ELR (cell line): ENCODE data around the gene PCDH9.
"Not testable (repeated sequence)": the region's sequence is repeated elsewhere in the genome, so short reads cannot be mapped to it uniquely, and the experiment has no call there.

Experiments
- DNase-seq: peaks from one replicate; pipeline ENCODE4 v3.0.0-alpha.2; 2015; ENCODE audit warnings: low read depth

The PCDH9 gene

GRCh38 chr13:67128136-67128535 is 102.0 kb downstream of the PCDH9 start:
- no peak for DNase-seq

- DNase-seq, result no peak
Measured at GRCh38 chr13:67125681-67126080, 104.5 kb downstream of the PCDH9 start.

GRCh38 chr13:67123165-67123564 is 107.0 kb downstream of the PCDH9 start:
- no peak for DNase-seq

- DNase-seq, result no peak
Measured at GRCh38 chr13:67122251-67122650, 107.9 kb downstream of the PCDH9 start.

GRCh38 chr13:67120872-67121531 is 109.1 kb downstream of the PCDH9 start:
- DNase-seq, result peak; percentile 75

GRCh38 chr13:67119481-67119894 is 110.6 kb downstream of the PCDH9 start:
- DNase-seq, result peak; percentile 95

- DNase-seq, result no peak
Measured at GRCh38 chr13:67118277-67118676, 111.9 kb downstream of the PCDH9 start.

GRCh38 chr13:67117010-67117550 is 113.1 kb downstream of the PCDH9 start:
- no peak for DNase-seq

GRCh38 chr13:67107979-67108378 is 122.2 kb downstream of the PCDH9 start:
- no peak for DNase-seq

- DNase-seq, result no peak
Measured at GRCh38 chr13:67106502-67107057, 123.6 kb downstream of the PCDH9 start.

GRCh38 chr13:67101730-67102467 is 128.2 kb downstream of the PCDH9 start:
- no peak for DNase-seq

GRCh38 chr13:67100730-67101129 is 129.4 kb downstream of the PCDH9 start:
- DNase-seq, result peak; percentile 42

- no peak for DNase-seq
Measured at GRCh38 chr13:67099494-67099893, 130.6 kb downstream of the PCDH9 start.

- no peak for DNase-seq
Measured at GRCh38 chr13:67097892-67098452, 132.2 kb downstream of the PCDH9 start.

- DNase-seq, result not testable (repeated sequence)
Measured at GRCh38 chr13:67096893-67097292, 133.2 kb downstream of the PCDH9 start.

GRCh38 chr13:67096418-67096817 is 133.7 kb downstream of the PCDH9 start:
- DNase-seq, result no peak

- DNase-seq, result no peak
Measured at GRCh38 chr13:67095621-67096020, 134.5 kb downstream of the PCDH9 start.

- no peak for DNase-seq
Measured at GRCh38 chr13:67094952-67095351, 135.2 kb downstream of the PCDH9 start.

GRCh38 chr13:67094078-67094477 is 136.1 kb downstream of the PCDH9 start:
- no peak for DNase-seq

- DNase-seq, result no peak
Measured at GRCh38 chr13:67091603-67092002, 138.5 kb downstream of the PCDH9 start.

- no peak for DNase-seq
Measured at GRCh38 chr13:67090856-67091255, 139.3 kb downstream of the PCDH9 start.

- no peak for DNase-seq
Measured at GRCh38 chr13:67087527-67087926, 142.6 kb downstream of the PCDH9 start.

GRCh38 chr13:67086260-67086659 is 143.9 kb downstream of the PCDH9 start:
- DNase-seq, result no peak
